ENCODE results near the gene ABHD16A. TPM values are rescaled to one million over a fixed set of nuclear protein-coding genes. Genes with fewer than 3 reads are reported as not detected.

Gene ABHD16A
- total RNA-seq, 4 donors from 2014 or later, result 39.2 to 82.9 (median 57.5) TPM

- ATAC-seq, result no peak
- TF ChIP-seq POLR2A (IDR thresholded peaks at IDR 0.05), result no peak
- no peak for TF ChIP-seq CTCF (IDR thresholded peaks at IDR 0.05 in 4 of 5, conservative IDR thresholded peaks at IDR 0.05 in 1 of 5)
- peaks cover 10 to 94% of the 10 kb centered on the region in 2 donors for H3K36me3 ChIP-seq
- no peak for DNase-seq
- in situ Hi-C loops (cut with MboI; ENCODE audit: low sequenced_read_pairs in 4 of 4), result no loop called here
- H3K4me3 ChIP-seq, result no peak overlapping the region
- no peak overlapping the region for H3K27ac ChIP-seq
- intact Hi-C loops (cut with DNase I; ENCODE audit: low total_unique reads), result no loop called here
- no peaks in the 10 kb centered on the region for H3K9me3 ChIP-seq
- H3K27me3 ChIP-seq, result no peaks in the 10 kb centered on the region
- H3K4me1 ChIP-seq, result no peaks in the 10 kb centered on the region
These were observed 59.2 kb downstream of the ABHD16A start for GRCh38 chr6:31643818-31644454.

- intact Hi-C loops (cut with DNase I; ENCODE audit: low total_unique reads), result no loop called here
- ATAC-seq, result no peak
These were observed 60.1 kb downstream of the ABHD16A start for GRCh38 chr6:31642798-31643570.

GRCh38 chr6:31641370-31641769, 61.8 kb downstream of the ABHD16A start:
- ATAC-seq (no peak), DNase-seq (no peak)
- TF ChIP-seq POLR2A (IDR thresholded peaks at IDR 0.05), result no peak
- no peak for TF ChIP-seq CTCF (IDR thresholded peaks at IDR 0.05 in 4 of 5, conservative IDR thresholded peaks at IDR 0.05 in 1 of 5)
- Histone ChIP-seq H3K27ac (no peak overlapping the region), H3K27me3 (no peaks in the 10 kb centered on the region), H3K9me3 (no peaks in the 10 kb centered on the region), H3K36me3 (peaks cover 7 to 91% of the 10 kb centered on the region in 2 donors), H3K4me3 (no peak overlapping the region), H3K4me1 (no peaks in the 10 kb centered on the region)
- intact Hi-C loops (cut with DNase I; ENCODE audit: low total_unique reads) (no loop called here), in situ Hi-C loops (cut with MboI; ENCODE audit: low sequenced_read_pairs in 4 of 4) (no loop called here)

More at GRCh38 chr6:31642798-31643570, 60.1 kb downstream of the ABHD16A start:
- H3K4me3 ChIP-seq, result no peak overlapping the region
- DNase-seq, result no peak
- in situ Hi-C loops (cut with MboI; ENCODE audit: low sequenced_read_pairs in 4 of 4), result no loop called here
- no peaks in the 10 kb centered on the region for H3K27me3 ChIP-seq
- no peak overlapping the region for H3K27ac ChIP-seq
- no peaks in the 10 kb centered on the region for H3K4me1 ChIP-seq
- H3K36me3 ChIP-seq, result peaks cover 7 to 91% of the 10 kb centered on the region in 2 donors
- H3K9me3 ChIP-seq, result no peaks in the 10 kb centered on the region
- no peak for TF ChIP-seq CTCF (IDR thresholded peaks at IDR 0.05 in 4 of 5, conservative IDR thresholded peaks at IDR 0.05 in 1 of 5)
- no peak for TF ChIP-seq POLR2A (IDR thresholded peaks at IDR 0.05)

GRCh38 chr6:31640612-31641011, 62.5 kb downstream of the ABHD16A start:
- Histone ChIP-seq H3K4me3 (no peak overlapping the region), H3K27ac (no peak overlapping the region), H3K9me3 (no peaks in the 10 kb centered on the region), H3K27me3 (no peaks in the 10 kb centered on the region), H3K4me1 (no peaks in the 10 kb centered on the region), H3K36me3 (peaks cover 7 to 91% of the 10 kb centered on the region in 2 donors)
- DNase-seq (no peak), ATAC-seq (no peak)
- TF ChIP-seq POLR2A (IDR thresholded peaks at IDR 0.05) (no peak), CTCF (IDR thresholded peaks at IDR 0.05 in 4 of 5, conservative IDR thresholded peaks at IDR 0.05 in 1 of 5) (no peak)
- intact Hi-C loops (cut with DNase I; ENCODE audit: low total_unique reads) (no loop called here), in situ Hi-C loops (cut with MboI; ENCODE audit: low sequenced_read_pairs in 4 of 4) (no loop called here)
